ENCODE data around the gene RNF166. TPM values are rescaled to one million over a fixed set of nuclear protein-coding genes. Genes with fewer than 3 reads are reported as not detected.

Gene RNF166
- total RNA-seq, 1 experiment from 2014 or later, result 26.5 TPM

GRCh38 chr16:88680554-88681083 lies 25.6 kb downstream of the RNF166 start:
- no peak overlapping the region for H2BK20ac ChIP-seq (ENCODE audit: low read depth, low read length, poor library complexity, severe bottlenecking)
- no peak overlapping the region for H3K4ac ChIP-seq (ENCODE audit: low read depth, low read length)
- peaks cover 7% of the 10 kb centered on the region for H3K23me2 ChIP-seq (ENCODE audit: insufficient read length, low read depth, low read length, poor library complexity, severe bottlenecking)
- no CpG with 5 or more reads among the region's 5 CpGs for WGBS (ENCODE audit: extremely low coverage, insufficient read length, low lambda C conversion rate)
- H3K4me3 Mint-ChIP-seq, result no peak overlapping the region
- H2AFZ ChIP-seq (ENCODE audit: low read length), result no peak overlapping the region
- H3K18ac ChIP-seq (ENCODE audit: insufficient read length, low read depth, low read length), result no peak overlapping the region
- H2BK15ac ChIP-seq (ENCODE audit: low read depth, low read length), result no peak overlapping the region
- H4K20me1 ChIP-seq (ENCODE audit: control insufficient read depth, insufficient read depth, insufficient read length), result no peaks in the 10 kb centered on the region
- no peak overlapping the region for H3K56ac ChIP-seq (ENCODE audit: insufficient read length, low read depth, low read length)
- H3K27ac Mint-ChIP-seq, result no peak overlapping the region
- no peak overlapping the region for H3K4me2 ChIP-seq (ENCODE audit: insufficient read depth, insufficient read length, low read length)
- no peak overlapping the region for H2BK12ac ChIP-seq (ENCODE audit: insufficient read length, low read depth, low read length)
- H3K27ac ChIP-seq (ENCODE audit: insufficient read length, low read depth, low read length), result no peak overlapping the region
- H3K27me3 ChIP-seq (ENCODE audit: insufficient read depth, low read length), result no peaks in the 10 kb centered on the region; the same call in 1 of the 2 replicates
- DNase-seq, result no peak
- no peak overlapping the region for H3K23ac ChIP-seq (ENCODE audit: insufficient read length, low read depth, low read length)
- peaks cover 0 to 2% (median 0%) of the 10 kb centered on the region in 3 experiments; a peak in 2 of 7 replicates for H3K36me3 Mint-ChIP-seq (ENCODE audit: insufficient read depth in 1 of 3, low read depth in 3 of 3)
- no peak overlapping the region for H4K91ac ChIP-seq (ENCODE audit: insufficient read length, low read depth, low read length)
- no peak overlapping the region for H4K8ac ChIP-seq (replicated peaks; ENCODE audit: insufficient read length, low read depth, low read length)
- peaks cover 8 to 9% of the 10 kb centered on the region in 2 experiments; a peak in 3 of 4 replicates for H3K4me1 Mint-ChIP-seq
- no peaks in the 10 kb centered on the region for H3K9me3 Mint-ChIP-seq
- H2BK5ac ChIP-seq (ENCODE audit: insufficient read length, low read length), result no peak overlapping the region
- TF ChIP-seq CTCF (conservative IDR thresholded peaks at IDR 0.05), result no peak
- H3K79me1 ChIP-seq (ENCODE audit: insufficient read depth, low read depth, low read length, poor library complexity, severe bottlenecking), result no peaks in the 10 kb centered on the region
- H4K5ac ChIP-seq (ENCODE audit: insufficient read length, low read depth, low read length), result no peak overlapping the region
- H3K9me3 ChIP-seq (ENCODE audit: control insufficient read depth, low read depth, low read length), result no peaks in the 10 kb centered on the region
- no peak overlapping the region for H3K14ac ChIP-seq (ENCODE audit: insufficient read depth, low read length)
- H3T11ph ChIP-seq (ENCODE audit: low read length), result no peak overlapping the region
- H2BK120ac ChIP-seq (ENCODE audit: low read depth, low read length, poor library complexity, severe bottlenecking), result no peak overlapping the region
- H3K79me2 ChIP-seq (ENCODE audit: insufficient read depth, low read length), result no peaks in the 10 kb centered on the region
- no peaks in the 10 kb centered on the region for H3K4me1 ChIP-seq (ENCODE audit: insufficient read depth, low read length)
- H2AK5ac ChIP-seq (ENCODE audit: insufficient read length, low read length), result no peak overlapping the region
- H3K9ac ChIP-seq (ENCODE audit: extremely low read depth, insufficient read length, low read length), result no peak overlapping the region
- H3K27me3 Mint-ChIP-seq (ENCODE audit: low read depth), result peaks cover 4% of the 10 kb centered on the region

Measured in H9 (cell line).